Measurements from ENCODE around the gene KRTAP26-1. TPM values are rescaled to one million over a fixed set of nuclear protein-coding genes. Genes with fewer than 3 reads are reported as not detected.

Gene KRTAP26-1
- polyA plus RNA-seq, 1 of the 3 experiments (the other 2 are of a cell fraction) = not detected

- TF ChIP-seq JUND (IDR thresholded peaks at IDR 0.05) (no peak), YY1 (IDR thresholded peaks at IDR 0.05; ENCODE audit: low read depth) (no peak), ZBTB33 (IDR thresholded peaks at IDR 0.05; ENCODE audit: borderline replicate concordance, low read depth) (no peak), NFIC (IDR thresholded peaks at IDR 0.05; ENCODE audit: borderline replicate concordance) (no peak), GATA2 (CRISPR knock-in tag; IDR thresholded peaks at IDR 0.05) (no peak)
- Histone ChIP-seq H3K27me3 (ENCODE audit: insufficient read depth) (no peaks in the 10 kb centered on the region), H3K79me2 (ENCODE audit: insufficient read depth) (no peaks in the 10 kb centered on the region), H3K9ac (no peak overlapping the region), H3F3A (replicated peaks; ENCODE audit: insufficient read depth) (no peaks in the 10 kb centered on the region), H3K9me3 (no peaks in the 10 kb centered on the region), H3K4me3 (ENCODE audit: low read depth in 2 of 2, low read length in 1 of 2) (no peak overlapping the region), H2AFZ (ENCODE audit: low read depth) (no peak overlapping the region), H3K27ac (ENCODE audit: low read depth in 2 of 2, low read length in 1 of 2) (no peak overlapping the region), H3K4me2 (no peak overlapping the region), H4K20me1 (ENCODE audit: insufficient read depth) (no peaks in the 10 kb centered on the region), H3K9me2 (no peaks in the 10 kb centered on the region), H3K36me3 (replicated peaks in 1 of 2; ENCODE audit: control insufficient read depth in 1 of 2, insufficient read depth in 2 of 2, low read length in 1 of 2) (no peaks in the 10 kb centered on the region), H3K4me1 (ENCODE audit: control insufficient read depth in 1 of 2, insufficient read depth in 2 of 2, low read depth in 1 of 2, low read length in 1 of 2) (no peaks in the 10 kb centered on the region)
- no peak for DNase-seq
- CTCF ChIA-PET = interaction anchor here (1.1 kb wide), 1 partner anchor 12 kb away, joined by 7 read pairs; no protein-coding TSS in a partner anchor
- POLR2A ChIA-PET = no interaction called here
- WGBS (ENCODE audit: low lambda C conversion rate) = 0% methylated on average over 4 of the region's 4 CpGs
These were observed 9.2 kb upstream of the KRTAP26-1 start for GRCh38 chr21:30329203-30329875.

GRCh38 chr21:30326390-30326789 lies 6.3 kb upstream of the KRTAP26-1 start:
- POLR2A ChIA-PET = no interaction called here
- Histone ChIP-seq H3K4me3 (ENCODE audit: low read depth in 2 of 2, low read length in 1 of 2) (no peak overlapping the region), H3K79me2 (ENCODE audit: insufficient read depth) (no peaks in the 10 kb centered on the region), H3K9ac (no peak overlapping the region), H3K27me3 (ENCODE audit: insufficient read depth) (no peaks in the 10 kb centered on the region), H3K9me2 (no peaks in the 10 kb centered on the region), H3K36me3 (replicated peaks in 1 of 2; ENCODE audit: control insufficient read depth in 1 of 2, insufficient read depth in 2 of 2, low read length in 1 of 2) (no peaks in the 10 kb centered on the region), H3K27ac (ENCODE audit: low read depth in 2 of 2, low read length in 1 of 2) (no peak overlapping the region), H2AFZ (ENCODE audit: low read depth) (no peak overlapping the region), H3F3A (replicated peaks; ENCODE audit: insufficient read depth) (no peaks in the 10 kb centered on the region), H3K4me1 (ENCODE audit: control insufficient read depth in 1 of 2, insufficient read depth in 2 of 2, low read depth in 1 of 2, low read length in 1 of 2) (no peaks in the 10 kb centered on the region), H4K20me1 (ENCODE audit: insufficient read depth) (no peaks in the 10 kb centered on the region), H3K9me3 (no peaks in the 10 kb centered on the region), H3K4me2 (no peak overlapping the region)
- no peak for DNase-seq
- CTCF ChIA-PET = no interaction called here
- TF ChIP-seq MAX (IDR thresholded peaks at IDR 0.05; ENCODE audit: low read depth) (no peak), RCOR1 (IDR thresholded peaks at IDR 0.05; ENCODE audit: low read length) (no peak), JUND (IDR thresholded peaks at IDR 0.05) (no peak)

- Histone ChIP-seq H4K20me1 (ENCODE audit: insufficient read depth) (no peaks in the 10 kb centered on the region), H3K9me3 (no peaks in the 10 kb centered on the region), H3K4me1 (ENCODE audit: control insufficient read depth in 1 of 2, insufficient read depth in 2 of 2, low read depth in 1 of 2, low read length in 1 of 2) (no peaks in the 10 kb centered on the region), H3K4me2 (no peak overlapping the region), H3F3A (replicated peaks; ENCODE audit: insufficient read depth) (no peaks in the 10 kb centered on the region), H3K27ac (ENCODE audit: low read depth in 2 of 2, low read length in 1 of 2) (no peak overlapping the region), H3K4me3 (ENCODE audit: low read depth in 2 of 2, low read length in 1 of 2) (no peak overlapping the region), H3K9ac (no peak overlapping the region), H2AFZ (ENCODE audit: low read depth) (no peak overlapping the region), H3K9me2 (no peaks in the 10 kb centered on the region), H3K79me2 (ENCODE audit: insufficient read depth) (no peaks in the 10 kb centered on the region), H3K27me3 (ENCODE audit: insufficient read depth) (no peaks in the 10 kb centered on the region; the same call in 1 of the 2 replicates), H3K36me3 (replicated peaks in 1 of 2; ENCODE audit: control insufficient read depth in 1 of 2, insufficient read depth in 2 of 2, low read length in 1 of 2) (no peaks in the 10 kb centered on the region)
- POLR2A ChIA-PET = no interaction called here
- CTCF ChIA-PET = no interaction called here
- no peak for DNase-seq
- 25% methylated on average over 2 of the region's 2 CpGs for WGBS (ENCODE audit: low lambda C conversion rate)
- no peak for TF ChIP-seq NRF1 (IDR thresholded peaks at IDR 0.05; ENCODE audit: low read depth, low read length)
- TF ChIP-seq REST (IDR thresholded peaks at IDR 0.05; ENCODE audit: low read depth, low read length) = no peak
- TF ChIP-seq CHD2 (IDR thresholded peaks at IDR 0.05; ENCODE audit: low read length, partially characterized antibody) = no peak
- TF ChIP-seq RFX5 (IDR thresholded peaks at IDR 0.05; ENCODE audit: low read length) = no peak
- no peak for TF ChIP-seq IRF3 (IDR thresholded peaks at IDR 0.05; ENCODE audit: low read depth, low read length)
- no peak for TF ChIP-seq NFIC (IDR thresholded peaks at IDR 0.05; ENCODE audit: borderline replicate concordance)
- TF ChIP-seq RAD21 (IDR thresholded peaks at IDR 0.05; ENCODE audit: low read length) = no peak
- TF ChIP-seq FOXJ3 (CRISPR knock-in tag; IDR thresholded peaks at IDR 0.05) = no peak
- no peak for TF ChIP-seq GATA2 (CRISPR knock-in tag; IDR thresholded peaks at IDR 0.05)
- TF ChIP-seq YY1 (IDR thresholded peaks at IDR 0.05; ENCODE audit: low read depth) = no peak
These were observed 4.4 kb downstream of the KRTAP26-1 start for GRCh38 chr21:30315701-30316100.

Data from SK-N-SH (cell line).